HepG2 (cell line): ENCODE measurements around the gene TCN2. TPM values are rescaled to one million over a fixed set of nuclear protein-coding genes. Genes with fewer than 3 reads are reported as not detected.
A peak's percentile ranks its signal among the peaks of the same experiment; 100 is the strongest.

Experiments used
- AHR ChIP-seq: IDR thresholded peaks from 2 replicates; pipeline ENCODE4 v1.6.1; 2018; ENCODE audit warnings: missing genetic modification reagents, missing compliant biosample characterization
- ARNTL ChIP-seq: sonication (generic); formaldehyde crosslinking; IDR thresholded peaks from 2 replicates; pipeline ENCODE4 v1.4.0; 2020; ENCODE audit warnings: mild to moderate bottlenecking, missing genetic modification reagents
- EHMT2 ChIP-seq: fragments of 200-600 bp; sonication (generic); IDR thresholded peaks from 2 replicates; pipeline ENCODE4 v1.7.0; 2017; ENCODE audit warnings: antibody characterized with exemption, low read depth, low read length, borderline replicate concordance
- ELF4 ChIP-seq: sonication (generic); formaldehyde crosslinking; IDR thresholded peaks from 2 replicates; pipeline ENCODE4 v1.5.0; 2020; ENCODE audit warnings: missing genetic modification reagents, mild to moderate bottlenecking, moderate library complexity, borderline replicate concordance
- ESRRA ChIP-seq: sonication (generic); formaldehyde crosslinking; IDR thresholded peaks from 2 replicates; pipeline ENCODE4 v1.5.1; 2020; ENCODE audit warnings: mild to moderate bottlenecking, low read depth, missing genetic modification reagents
- KDM5A ChIP-seq: fragments of 200-600 bp; sonication (generic); IDR thresholded peaks from 2 replicates; pipeline ENCODE4 v1.7.0; 2018; ENCODE audit warnings: antibody characterized with exemption, mild to moderate bottlenecking, low read length, borderline replicate concordance
- NR2F1 ChIP-seq, 2 experiments: fragments of 450-650 bp in 1 of 2; formaldehyde crosslinking in 1 of 2; IDR thresholded peaks; 2 replicates each; pipeline versions ENCODE4 v1.5.0 to v1.6.1; 2016 to 2020; ENCODE audit warnings: mild to moderate bottlenecking in 1 of 2, missing compliant biosample characterization in 1 of 2, missing genetic modification reagents in 1 of 2, moderate library complexity in 1 of 2
- NR3C1 ChIP-seq: sonication (generic); formaldehyde crosslinking; IDR thresholded peaks from 2 replicates; pipeline ENCODE4 v1.4.0; 2020; ENCODE audit warnings: missing genetic modification reagents
- SPEN ChIP-seq: sonication (generic); formaldehyde crosslinking; IDR thresholded peaks from 2 replicates; pipeline ENCODE4 v1.5.1; 2020; ENCODE audit warnings: low read depth, mild to moderate bottlenecking, missing genetic modification reagents
- ZBTB7B ChIP-seq: sonication (generic); formaldehyde crosslinking; IDR thresholded peaks from 2 replicates; pipeline ENCODE4 v1.4.0; 2020; ENCODE audit warnings: missing genetic modification reagents
- ZFYVE20 ChIP-seq: sonication (generic); formaldehyde crosslinking; IDR thresholded peaks from 2 replicates; pipeline ENCODE4 v1.8.0; 2023; ENCODE audit warnings: low read depth, mild to moderate bottlenecking, moderate library complexity, missing genetic modification reagents, borderline replicate concordance
- ZMYM2 ChIP-seq: sonication (generic); formaldehyde crosslinking; IDR thresholded peaks from 2 replicates; pipeline ENCODE4 v1.8.0; 2022; ENCODE audit warnings: mild to moderate bottlenecking, missing genetic modification reagents
- ZNF180 ChIP-seq: sonication (generic); formaldehyde crosslinking; IDR thresholded peaks from 2 replicates; pipeline ENCODE4 v1.4.0; 2020; ENCODE audit warnings: low read depth, missing genetic modification reagents, borderline replicate concordance
- ZNF20 ChIP-seq: sonication (generic); formaldehyde crosslinking; IDR thresholded peaks from 2 replicates; pipeline ENCODE4 v1.4.0; 2020; ENCODE audit warnings: mild to moderate bottlenecking, moderate library complexity, missing genetic modification reagents
- ZNF329 ChIP-seq: sonication (generic); formaldehyde crosslinking; IDR thresholded peaks from 2 replicates; pipeline ENCODE4 v1.9.0; 2021; ENCODE audit warnings: low read depth, mild to moderate bottlenecking, missing genetic modification reagents
- ZNF615 ChIP-seq: sonication (generic); formaldehyde crosslinking; IDR thresholded peaks from 2 replicates; pipeline ENCODE4 v1.5.0; 2020; ENCODE audit warnings: mild to moderate bottlenecking, missing genetic modification reagents, borderline replicate concordance
- ZNF652 ChIP-seq: IDR thresholded peaks from 2 replicates; pipeline ENCODE4 v1.6.1; 2016; ENCODE audit warnings: low read depth, borderline replicate concordance
- ZNF766 ChIP-seq: sonication (generic); formaldehyde crosslinking; IDR thresholded peaks from 2 replicates; pipeline ENCODE4 v1.5.0; 2020; ENCODE audit warnings: missing genetic modification reagents, borderline replicate concordance
- ZSCAN21 ChIP-seq: sonication (generic); formaldehyde crosslinking; IDR thresholded peaks from 2 replicates; pipeline ENCODE4 v1.8.0; 2022; ENCODE audit warnings: mild to moderate bottlenecking, missing genetic modification reagents, moderate library complexity, borderline replicate concordance
- polyA plus RNA-seq, 8 experiments: library from polyadenylated mRNA; depleted of rRNA in 3 of 8; stranded (reverse) in 7 of 8; unstranded in 1 of 8; fragments of >200 nt; fragmentation: Illumina TruSeq in 4 of 8; extraction: Trizol in 4 of 8; gene quantifications; 2 replicates each; pipeline versions ENCODE4 v1.2.1 to v1.2.3, GENCODE V29; 2011 to 2016; ENCODE audit warnings: low read depth in 4 of 8, missing spikeins in 1 of 8, mixed read lengths in 1 of 8; ENCODE audit not compliant: insufficient read depth in 1 of 8
- total RNA-seq, 5 experiments: library from RNA; depleted of rRNA; stranded (reverse); fragments of >200 nt; fragmentation: Illumina TruSeq; extraction: Trizol; gene quantifications; 2 replicates each; pipeline ENCODE4 v1.2.3, GENCODE V29; 2016; ENCODE audit warnings: low read depth in 1 of 5
- TF ChIP-seq, protein P1 (sequence below): sonication (generic); formaldehyde crosslinking; IDR thresholded peaks from 2 replicates; pipeline ENCODE4 v1.4.0; 2020; ENCODE audit warnings: low read depth, mild to moderate bottlenecking, missing genetic modification reagents
- TF ChIP-seq, protein P2 (sequence below): sonication (generic); formaldehyde crosslinking; conservative IDR thresholded peaks from 2 replicates; pipeline ENCODE4 v1.4.0; 2020; ENCODE audit warnings: missing genetic modification reagents
- TF ChIP-seq, protein P3 (sequence below): sonication (generic); formaldehyde crosslinking; IDR thresholded peaks from 2 replicates; pipeline ENCODE4 v1.5.0; 2020; ENCODE audit warnings: mild to moderate bottlenecking, missing genetic modification reagents
- TF ChIP-seq, protein P4 (sequence below): IDR thresholded peaks from 2 replicates; pipeline ENCODE4 v1.6.1; 2016; ENCODE audit warnings: missing biosample characterization, missing genetic modification reagents, low read depth
- TF ChIP-seq, protein P5 (sequence below): sonication (generic); formaldehyde crosslinking; IDR thresholded peaks from 2 replicates; pipeline ENCODE4 v1.4.0; 2020; ENCODE audit warnings: missing genetic modification reagents, borderline replicate concordance

The TCN2 gene
- total and polyA plus RNA-seq, 2 of the 13 experiments (the other 11 are each of a cell fraction or from before 2014, with no cell fraction given): 0.29 to 0.31 TPM

- TF ChIP-seq ZNF652 (CRISPR knock-in tag): no peak
- no peak for TF ChIP-seq ZNF766 (CRISPR knock-in tag)
- TF ChIP-seq ARNTL: no peak
- TF ChIP-seq KDM5A: no peak
- peak; percentile 47; the same call in 1 of the 2 replicates for TF ChIP-seq ESRRA (CRISPR knock-in tag)
- no peak for TF ChIP-seq ZFYVE20 (CRISPR knock-in tag)
- TF ChIP-seq, protein P1, sequence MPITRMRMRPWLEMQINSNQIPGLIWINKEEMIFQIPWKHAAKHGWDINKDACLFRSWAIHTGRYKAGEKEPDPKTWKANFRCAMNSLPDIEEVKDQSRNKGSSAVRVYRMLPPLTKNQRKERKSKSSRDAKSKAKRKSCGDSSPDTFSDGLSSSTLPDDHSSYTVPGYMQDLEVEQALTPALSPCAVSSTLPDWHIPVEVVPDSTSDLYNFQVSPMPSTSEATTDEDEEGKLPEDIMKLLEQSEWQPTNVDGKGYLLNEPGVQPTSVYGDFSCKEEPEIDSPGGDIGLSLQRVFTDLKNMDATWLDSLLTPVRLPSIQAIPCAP (CRISPR knock-in tag): no peak
- TF ChIP-seq, protein P2, sequence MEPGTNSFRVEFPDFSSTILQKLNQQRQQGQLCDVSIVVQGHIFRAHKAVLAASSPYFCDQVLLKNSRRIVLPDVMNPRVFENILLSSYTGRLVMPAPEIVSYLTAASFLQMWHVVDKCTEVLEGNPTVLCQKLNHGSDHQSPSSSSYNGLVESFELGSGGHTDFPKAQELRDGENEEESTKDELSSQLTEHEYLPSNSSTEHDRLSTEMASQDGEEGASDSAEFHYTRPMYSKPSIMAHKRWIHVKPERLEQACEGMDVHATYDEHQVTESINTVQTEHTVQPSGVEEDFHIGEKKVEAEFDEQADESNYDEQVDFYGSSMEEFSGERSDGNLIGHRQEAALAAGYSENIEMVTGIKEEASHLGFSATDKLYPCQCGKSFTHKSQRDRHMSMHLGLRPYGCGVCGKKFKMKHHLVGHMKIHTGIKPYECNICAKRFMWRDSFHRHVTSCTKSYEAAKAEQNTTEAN (CRISPR knock-in tag): no peak
- no peak for TF ChIP-seq ZNF329 (CRISPR knock-in tag)
- TF ChIP-seq ZMYM2 (CRISPR knock-in tag): no peak
- TF ChIP-seq, protein P3, sequence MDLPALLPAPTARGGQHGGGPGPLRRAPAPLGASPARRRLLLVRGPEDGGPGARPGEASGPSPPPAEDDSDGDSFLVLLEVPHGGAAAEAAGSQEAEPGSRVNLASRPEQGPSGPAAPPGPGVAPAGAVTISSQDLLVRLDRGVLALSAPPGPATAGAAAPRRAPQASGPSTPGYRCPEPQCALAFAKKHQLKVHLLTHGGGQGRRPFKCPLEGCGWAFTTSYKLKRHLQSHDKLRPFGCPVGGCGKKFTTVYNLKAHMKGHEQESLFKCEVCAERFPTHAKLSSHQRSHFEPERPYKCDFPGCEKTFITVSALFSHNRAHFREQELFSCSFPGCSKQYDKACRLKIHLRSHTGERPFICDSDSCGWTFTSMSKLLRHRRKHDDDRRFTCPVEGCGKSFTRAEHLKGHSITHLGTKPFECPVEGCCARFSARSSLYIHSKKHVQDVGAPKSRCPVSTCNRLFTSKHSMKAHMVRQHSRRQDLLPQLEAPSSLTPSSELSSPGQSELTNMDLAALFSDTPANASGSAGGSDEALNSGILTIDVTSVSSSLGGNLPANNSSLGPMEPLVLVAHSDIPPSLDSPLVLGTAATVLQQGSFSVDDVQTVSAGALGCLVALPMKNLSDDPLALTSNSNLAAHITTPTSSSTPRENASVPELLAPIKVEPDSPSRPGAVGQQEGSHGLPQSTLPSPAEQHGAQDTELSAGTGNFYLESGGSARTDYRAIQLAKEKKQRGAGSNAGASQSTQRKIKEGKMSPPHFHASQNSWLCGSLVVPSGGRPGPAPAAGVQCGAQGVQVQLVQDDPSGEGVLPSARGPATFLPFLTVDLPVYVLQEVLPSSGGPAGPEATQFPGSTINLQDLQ: no peak
- TF ChIP-seq, protein P4, sequence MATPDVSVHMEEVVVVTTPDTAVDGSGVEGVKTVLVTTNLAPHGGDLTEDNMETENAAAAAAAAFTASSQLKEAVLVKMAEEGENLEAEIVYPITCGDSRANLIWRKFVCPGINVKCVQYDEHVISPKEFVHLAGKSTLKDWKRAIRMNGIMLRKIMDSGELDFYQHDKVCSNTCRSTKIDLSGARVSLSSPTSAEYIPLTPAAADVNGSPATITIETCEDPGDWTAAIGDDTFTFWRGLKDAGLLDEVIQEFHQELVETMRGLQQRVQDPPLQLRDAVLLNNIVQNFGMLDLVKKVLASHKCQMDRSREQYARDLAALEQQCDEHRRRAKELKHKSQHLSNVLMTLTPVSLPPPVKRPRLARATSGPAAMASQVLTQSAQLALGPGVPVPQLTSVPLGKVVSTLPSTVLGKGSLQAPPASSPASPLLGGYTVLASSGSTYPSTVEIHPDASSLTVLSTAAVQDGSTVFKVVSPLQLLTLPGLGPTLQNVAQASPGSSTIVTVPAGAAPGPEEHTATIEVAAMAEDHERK (CRISPR knock-in tag): no peak
- no peak for TF ChIP-seq AHR (CRISPR knock-in tag)
- TF ChIP-seq, protein P5, sequence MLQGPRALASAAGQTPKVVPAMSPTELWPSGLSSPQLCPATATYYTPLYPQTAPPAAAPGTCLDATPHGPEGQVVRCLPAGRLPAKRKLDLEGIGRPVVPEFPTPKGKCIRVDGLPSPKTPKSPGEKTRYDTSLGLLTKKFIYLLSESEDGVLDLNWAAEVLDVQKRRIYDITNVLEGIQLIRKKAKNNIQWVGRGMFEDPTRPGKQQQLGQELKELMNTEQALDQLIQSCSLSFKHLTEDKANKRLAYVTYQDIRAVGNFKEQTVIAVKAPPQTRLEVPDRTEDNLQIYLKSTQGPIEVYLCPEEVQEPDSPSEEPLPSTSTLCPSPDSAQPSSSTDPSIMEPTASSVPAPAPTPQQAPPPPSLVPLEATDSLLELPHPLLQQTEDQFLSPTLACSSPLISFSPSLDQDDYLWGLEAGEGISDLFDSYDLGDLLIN (CRISPR knock-in tag): no peak
- TF ChIP-seq NR2F1 (CRISPR knock-in tag; IDR thresholded peaks at IDR 0.05): peak in 1 of 2 experiments; percentile 25; a peak in 1 of 4 replicates
- TF ChIP-seq ZNF180 (CRISPR knock-in tag): no peak
- no peak for TF ChIP-seq ZNF20 (CRISPR knock-in tag)
- no peak for TF ChIP-seq ZNF615 (CRISPR knock-in tag)
- TF ChIP-seq EHMT2: no peak
- TF ChIP-seq SPEN (CRISPR knock-in tag): no peak
- TF ChIP-seq ELF4 (CRISPR knock-in tag): no peak
- TF ChIP-seq ZBTB7B: no peak
- no peak for TF ChIP-seq NR3C1 (CRISPR knock-in tag)
- TF ChIP-seq ZSCAN21: no peak
Observed at GRCh38 chr22:30559889-30560288, 47.1 kb upstream of the TCN2 start (continued).
